GM21529 (cell line): ENCODE data around the gene NDUFAF3.
A peak's percentile ranks its signal among the peaks of the same experiment; 100 is the strongest.
"Not testable (repeated sequence)": the region's sequence is repeated elsewhere in the genome, so short reads cannot be mapped to it uniquely, and the experiment has no call there.

Source experiments
- ATAC-seq: cut with Tn5 transposase; IDR thresholded peaks from one replicate; pipeline ENCODE4 v1.9.1; 2021; ENCODE audit not compliant: unreplicated experiment

Gene NDUFAF3

DNA sequence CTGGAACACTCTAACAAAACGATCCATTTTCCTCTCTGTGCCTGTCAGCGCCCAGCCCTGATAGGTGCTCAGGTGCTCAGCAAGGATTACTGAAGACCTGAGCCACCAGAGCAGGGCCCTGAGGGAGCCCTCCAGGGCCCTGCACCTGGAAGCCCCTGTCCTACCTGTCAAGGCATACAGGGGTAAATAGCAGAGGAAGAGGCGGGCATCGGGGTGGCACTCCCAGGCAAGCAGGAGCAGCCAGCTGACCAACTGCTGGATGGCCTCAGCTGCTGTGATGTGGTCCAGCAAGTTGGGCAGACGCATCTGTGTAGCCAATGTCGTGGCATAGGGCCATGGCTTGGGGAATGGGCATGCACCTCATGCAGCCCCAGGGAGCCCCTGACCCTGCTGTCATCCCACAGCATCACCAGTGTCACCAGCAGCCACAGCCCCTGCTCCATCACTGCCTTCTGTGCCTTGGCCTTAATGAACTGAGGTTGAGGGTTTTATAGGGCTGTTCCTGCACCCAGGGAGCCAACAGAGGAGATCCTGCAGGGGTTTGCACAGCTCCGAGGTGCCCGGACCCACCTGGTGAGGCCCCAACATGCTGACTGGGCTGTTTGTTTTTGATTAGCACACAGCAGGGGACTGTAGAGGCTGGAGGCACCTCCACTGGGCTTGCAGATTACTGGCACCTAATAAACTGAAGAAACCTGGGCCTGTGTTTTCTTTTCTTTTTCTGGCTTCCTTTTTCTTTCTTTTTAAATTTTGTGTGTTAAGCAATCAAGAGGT is 22.6 kb upstream of the NDUFAF3 start:
- no peak for ATAC-seq

DNA sequence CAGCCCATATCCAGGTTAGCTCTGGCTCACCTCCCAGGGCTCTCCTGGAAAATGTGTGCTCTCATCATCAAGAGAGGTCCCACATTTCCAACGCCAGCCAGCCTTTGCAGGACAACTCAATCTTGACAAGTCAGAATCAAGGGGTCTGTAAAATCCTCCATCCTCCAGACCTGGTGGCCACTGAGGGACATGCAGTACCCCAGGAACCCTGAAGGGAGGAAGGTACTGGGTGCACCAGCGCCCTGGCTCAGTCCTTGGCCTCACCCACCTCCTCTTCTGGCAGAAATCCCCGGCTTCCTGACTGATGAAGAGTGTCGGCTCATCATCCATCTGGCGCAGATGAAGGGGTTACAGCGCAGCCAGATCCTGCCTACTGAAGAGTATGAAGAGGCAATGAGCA is 20.8 kb upstream of the NDUFAF3 start:
- ATAC-seq: no peak

DNA sequence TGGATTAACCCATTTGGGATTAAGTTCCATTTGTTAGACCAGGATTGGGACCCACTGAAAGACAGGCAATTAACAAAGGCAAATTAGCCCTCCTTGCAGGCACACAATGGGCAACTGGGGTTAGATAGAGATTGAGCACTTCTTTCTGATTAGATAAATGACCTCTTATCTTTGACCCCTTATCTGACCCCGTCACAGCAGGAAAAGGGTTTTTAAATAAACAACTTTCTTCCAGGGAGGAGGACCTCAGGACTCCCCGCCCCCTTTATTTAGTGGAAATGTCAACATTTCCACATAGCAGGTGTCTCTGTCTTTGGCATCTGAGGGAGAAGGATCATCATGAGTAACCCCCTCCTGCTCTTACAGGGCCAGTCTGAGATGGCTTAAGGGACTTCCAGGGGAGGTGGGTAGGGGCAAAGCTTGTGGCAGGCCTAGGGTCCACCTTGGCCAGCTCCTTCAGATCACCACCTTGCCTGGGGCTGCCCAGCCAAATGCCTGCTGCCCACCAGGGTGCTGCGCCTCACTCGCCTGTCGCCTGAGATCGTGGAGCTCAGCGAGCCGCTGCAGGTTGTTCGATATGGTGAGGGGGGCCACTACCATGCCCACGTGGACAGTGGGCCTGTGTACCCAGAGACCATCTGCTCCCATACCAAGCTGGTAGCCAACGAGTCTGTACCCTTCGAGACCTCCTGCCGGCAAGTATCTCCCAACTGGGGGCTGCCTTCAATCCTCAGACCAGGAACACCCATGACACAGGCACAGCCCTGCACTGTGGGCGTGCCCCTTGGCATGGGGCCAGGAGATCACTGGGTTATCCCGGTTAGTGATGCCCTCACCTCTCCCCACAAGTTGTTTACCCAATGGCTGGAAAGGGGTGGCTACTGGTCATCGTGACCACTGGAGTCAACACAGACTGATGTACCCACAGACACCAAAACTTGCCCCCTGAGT is 17.3 kb upstream of the NDUFAF3 start:
- ATAC-seq: no peak

DNA sequence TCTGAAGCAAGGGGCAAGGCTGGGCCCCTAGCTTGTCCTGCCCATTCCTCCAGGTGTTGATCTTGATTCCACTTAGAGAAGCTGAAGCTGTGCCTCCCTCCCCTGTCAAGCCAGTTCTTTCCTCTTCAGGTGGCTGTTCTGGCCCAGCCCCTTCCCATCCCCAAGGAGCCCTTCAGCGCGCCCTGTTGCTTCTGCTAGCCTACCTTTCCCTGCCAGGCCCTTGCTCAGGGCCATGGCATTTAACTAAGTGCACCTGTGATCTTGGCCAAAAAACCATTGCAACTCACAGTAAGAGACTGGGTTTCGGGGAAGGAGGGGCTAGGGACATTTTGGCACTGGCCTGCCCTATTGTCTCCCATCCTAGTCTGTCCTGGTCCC is 16.6 kb upstream of the NDUFAF3 start:
- no peak for ATAC-seq

DNA sequence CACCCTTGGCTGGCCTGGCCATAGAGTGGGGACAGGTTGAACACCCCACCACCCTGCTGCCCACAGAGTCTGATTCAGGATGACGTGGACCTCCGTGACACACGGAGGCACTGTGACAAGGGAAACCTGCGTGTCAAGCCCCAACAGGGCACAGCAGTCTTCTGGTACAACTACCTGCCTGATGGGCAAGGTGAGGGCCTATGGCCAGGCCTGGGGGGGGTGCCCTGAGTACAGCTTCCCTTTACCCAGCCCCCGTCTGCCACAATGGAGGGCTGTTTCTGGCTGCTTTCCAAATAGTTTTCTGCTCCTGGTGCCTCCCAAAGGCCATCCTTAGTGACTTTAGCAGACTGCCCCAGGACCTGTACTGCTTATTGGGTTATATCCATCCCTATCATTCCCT is 15.9 kb upstream of the NDUFAF3 start:
- ATAC-seq: no peak

DNA sequence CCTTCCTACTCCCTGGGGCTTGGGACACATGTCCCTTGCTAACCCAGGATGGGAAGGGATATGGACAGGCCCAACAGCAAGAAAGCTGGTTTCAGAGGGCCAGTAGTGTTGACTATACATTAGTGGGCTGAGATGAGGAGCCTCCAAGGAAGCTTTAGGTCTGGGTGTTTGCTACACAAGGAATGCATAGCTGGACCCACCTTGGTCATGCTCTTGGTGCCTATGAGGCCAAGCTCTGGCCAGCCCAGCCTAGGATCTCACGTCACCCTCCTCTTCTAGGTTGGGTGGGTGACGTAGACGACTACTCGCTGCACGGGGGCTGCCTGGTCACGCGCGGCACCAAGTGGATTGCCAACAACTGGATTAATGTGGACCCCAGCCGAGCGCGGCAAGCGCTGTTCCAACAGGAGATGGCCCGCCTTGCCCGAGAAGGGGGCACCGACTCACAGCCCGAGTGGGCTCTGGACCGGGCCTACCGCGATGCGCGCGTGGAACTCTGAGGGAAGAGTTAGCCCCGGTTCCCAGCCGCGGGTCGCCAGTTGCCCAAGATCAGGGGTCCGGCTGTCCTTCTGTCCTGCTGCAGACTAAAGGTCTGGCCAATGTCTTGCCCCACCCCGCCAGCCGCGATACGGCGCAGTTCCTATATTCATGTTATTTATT is 15.4 kb upstream of the NDUFAF3 start:
- no peak for ATAC-seq

DNA sequence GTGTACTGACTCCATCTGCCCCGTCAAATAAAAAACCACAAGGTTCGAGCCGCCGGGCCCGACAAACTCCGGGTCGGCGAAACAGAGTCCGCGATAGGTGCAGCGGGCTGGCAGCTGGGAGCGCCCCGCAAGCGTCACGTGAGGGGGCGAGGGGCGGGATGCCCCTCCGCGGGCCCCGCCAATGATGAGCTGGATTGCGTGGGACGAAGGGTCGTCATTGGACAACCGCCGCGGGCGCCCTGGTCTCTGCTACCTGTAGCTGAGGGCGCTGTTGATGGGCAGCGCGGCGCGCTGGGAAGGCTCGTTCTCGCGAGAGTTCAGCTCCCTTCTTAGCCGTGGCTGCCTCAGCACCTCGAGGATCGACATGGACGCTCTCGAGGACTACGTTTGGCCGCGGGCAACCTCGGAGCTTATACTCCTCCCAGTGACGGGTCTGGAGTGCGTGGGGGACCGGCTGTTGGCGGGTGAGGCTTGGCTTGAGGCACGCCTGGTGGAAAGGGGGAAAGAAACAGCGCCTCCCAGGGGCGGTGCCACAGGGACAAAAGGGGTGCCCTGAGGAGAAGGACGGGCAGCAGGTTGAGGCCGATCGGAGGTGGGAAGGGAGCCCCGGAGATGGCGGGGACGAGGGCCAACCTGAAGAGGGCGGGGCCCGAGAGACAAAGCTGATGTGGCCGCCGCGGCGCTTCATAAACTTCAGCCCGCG is 14.7 kb upstream of the NDUFAF3 start, which contains the start of gene WDR6:
Gene WDR6, plus strand, starts transcription at position 324 of the 703 bp plus-strand sequence. Its CDS starts 41 bp downstream, at position 365.
- peak; percentile 81 for ATAC-seq

DNA sequence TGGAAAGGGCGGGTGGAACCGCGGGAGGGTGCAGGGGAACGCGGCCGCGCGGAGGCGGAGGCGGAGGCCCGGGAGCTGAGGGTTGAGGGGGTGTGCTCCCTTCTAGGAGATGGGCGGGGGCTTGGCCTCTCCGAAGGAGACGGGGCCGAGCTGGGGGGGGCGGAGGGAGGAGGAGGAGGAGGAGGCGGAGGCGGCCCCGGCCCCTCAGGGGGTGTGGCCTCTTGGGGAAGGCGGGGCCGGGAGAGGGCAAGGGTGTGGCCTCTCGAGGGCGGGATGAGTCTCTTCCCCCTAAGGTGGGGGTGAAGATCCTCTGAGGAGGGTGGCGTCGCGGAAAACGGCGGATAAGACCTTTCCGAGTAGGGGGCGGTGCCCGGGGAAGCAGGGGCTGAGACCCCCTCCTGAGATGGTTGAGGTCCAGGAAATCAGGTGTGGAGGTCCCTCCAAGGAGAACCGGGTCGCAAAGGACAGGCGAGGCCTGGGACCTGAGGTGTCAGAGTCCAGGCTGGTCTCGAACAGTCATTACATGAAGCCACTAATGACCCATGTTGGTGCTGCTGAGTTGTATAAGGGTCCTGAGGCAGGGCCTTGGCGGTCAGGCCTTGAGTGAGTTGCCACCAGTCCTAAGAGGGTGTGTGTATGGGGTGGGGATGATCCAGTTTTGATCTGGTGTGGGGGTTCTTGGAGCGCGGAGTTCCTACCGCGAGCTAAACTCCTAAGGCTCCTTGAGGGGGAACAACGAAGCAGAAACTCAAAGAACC is 14.0 kb upstream of the NDUFAF3 start:
- ATAC-seq: peak; percentile 46

DNA sequence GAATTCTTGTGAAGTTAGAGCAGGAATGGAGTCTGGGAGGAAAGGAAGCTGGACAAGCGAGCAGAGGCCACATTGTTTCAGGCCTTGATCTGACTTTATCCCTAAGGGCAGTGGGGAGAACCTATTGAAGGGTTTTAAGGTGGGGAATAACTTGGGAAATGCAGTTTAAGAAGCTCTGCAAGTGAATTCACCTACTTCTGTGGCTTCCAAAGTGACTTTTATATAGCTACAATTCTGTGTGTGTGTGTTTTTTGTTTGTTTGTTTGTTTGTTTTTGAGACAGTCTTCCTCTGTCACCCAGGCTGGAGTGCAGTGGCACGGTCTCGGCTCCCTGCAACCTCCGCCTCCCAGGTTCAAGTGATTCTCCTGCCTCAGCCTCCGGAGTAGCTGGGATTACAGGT is 13.3 kb upstream of the NDUFAF3 start:
- ATAC-seq: not testable (repeated sequence)

DNA sequence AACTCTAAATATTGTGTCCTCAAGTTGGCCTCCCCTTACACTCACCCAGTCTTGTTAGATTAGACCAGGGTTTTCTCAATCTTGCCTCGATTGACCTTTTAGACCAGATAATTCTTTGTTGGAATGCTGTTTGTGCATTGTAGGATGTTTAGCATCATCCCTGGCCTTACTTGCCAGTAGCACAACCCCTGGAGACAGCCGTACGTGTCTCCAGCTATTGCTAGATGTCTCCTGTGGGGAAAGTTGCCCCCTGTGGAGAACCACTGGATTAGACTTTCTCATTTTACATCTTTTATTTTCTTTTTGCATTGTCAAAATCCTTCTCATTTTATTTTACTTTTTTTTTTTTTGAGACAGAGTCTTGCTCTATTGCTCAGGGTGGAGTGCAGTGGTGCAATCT is 12.5 kb upstream of the NDUFAF3 start:
- ATAC-seq: no peak

DNA sequence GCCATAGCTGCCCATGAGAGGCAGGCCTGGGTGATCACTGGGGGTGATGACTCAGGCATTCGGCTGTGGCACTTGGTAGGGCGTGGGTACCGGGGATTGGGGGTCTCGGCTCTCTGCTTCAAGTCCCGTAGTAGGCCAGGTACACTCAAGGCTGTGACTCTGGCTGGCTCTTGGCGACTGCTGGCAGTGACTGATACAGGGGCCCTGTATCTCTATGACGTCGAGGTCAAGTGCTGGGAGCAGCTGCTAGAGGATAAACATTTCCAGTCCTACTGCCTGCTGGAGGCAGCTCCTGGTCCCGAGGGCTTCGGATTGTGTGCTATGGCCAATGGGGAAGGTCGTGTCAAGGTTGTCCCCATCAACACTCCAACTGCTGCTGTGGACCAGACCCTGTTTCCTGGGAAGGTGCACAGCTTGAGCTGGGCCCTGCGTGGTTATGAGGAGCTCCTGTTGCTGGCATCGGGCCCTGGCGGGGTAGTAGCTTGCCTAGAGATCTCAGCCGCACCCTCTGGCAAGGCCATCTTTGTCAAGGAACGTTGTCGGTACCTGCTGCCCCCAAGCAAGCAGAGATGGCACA is 9.4 kb upstream of the NDUFAF3 start:
- no peak for ATAC-seq

DNA sequence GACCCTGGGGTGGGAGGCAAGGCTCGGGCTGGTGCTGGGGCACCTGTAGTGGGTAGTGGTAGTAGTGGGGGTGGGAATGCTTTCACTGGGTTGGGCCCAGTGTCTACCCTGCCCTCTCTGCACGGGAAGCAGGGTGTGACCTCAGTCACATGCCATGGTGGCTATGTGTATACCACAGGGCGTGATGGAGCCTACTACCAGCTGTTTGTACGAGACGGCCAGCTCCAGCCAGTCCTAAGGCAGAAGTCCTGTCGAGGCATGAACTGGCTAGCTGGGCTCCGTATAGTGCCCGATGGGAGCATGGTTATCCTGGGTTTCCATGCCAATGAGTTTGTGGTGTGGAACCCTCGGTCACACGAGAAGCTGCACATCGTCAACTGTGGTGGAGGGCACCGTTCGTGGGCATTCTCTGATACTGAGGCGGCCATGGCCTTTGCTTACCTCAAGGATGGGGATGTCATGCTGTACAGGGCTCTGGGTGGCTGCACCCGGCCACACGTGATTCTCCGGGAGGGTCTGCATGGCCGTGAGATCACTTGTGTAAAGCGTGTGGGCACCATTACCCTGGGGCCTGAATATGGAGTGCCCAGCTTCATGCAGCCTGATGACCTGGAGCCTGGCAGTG is 8.7 kb upstream of the NDUFAF3 start:
- ATAC-seq: no peak

DNA sequence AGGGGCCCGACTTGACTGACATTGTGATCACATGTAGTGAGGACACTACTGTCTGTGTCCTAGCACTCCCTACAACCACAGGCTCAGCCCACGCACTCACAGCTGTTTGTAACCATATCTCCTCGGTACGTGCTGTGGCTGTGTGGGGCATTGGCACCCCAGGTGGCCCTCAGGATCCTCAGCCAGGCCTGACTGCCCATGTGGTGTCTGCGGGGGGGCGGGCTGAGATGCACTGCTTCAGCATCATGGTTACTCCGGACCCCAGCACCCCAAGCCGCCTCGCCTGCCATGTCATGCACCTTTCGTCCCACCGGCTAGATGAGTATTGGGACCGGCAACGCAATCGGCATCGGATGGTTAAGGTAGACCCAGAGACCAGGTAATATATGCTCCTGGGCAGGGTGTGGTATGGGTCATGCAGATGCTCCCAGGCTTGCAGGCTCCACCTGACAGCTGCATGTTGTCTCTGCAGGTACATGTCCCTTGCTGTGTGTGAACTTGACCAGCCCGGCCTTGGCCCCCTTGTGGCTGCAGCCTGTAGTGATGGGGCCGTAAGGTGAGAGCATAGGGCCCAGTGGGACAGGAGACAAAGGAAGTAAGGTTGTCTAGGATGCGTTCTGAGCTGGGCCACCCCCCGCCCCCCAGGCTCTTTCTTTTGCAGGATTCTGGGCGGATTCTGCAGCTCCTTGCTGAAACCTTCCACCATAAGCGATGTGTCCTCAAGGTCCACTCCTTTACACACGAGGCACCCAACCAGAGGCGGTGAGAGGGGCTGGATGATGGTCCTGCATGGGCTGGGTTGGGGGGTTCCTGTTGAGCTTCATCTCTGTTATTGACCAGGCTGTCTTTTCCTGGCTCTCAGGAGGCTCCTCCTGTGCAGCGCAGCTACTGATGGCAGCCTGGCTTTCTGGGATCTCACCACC is 7.9 kb upstream of the NDUFAF3 start:
- no peak for ATAC-seq

DNA sequence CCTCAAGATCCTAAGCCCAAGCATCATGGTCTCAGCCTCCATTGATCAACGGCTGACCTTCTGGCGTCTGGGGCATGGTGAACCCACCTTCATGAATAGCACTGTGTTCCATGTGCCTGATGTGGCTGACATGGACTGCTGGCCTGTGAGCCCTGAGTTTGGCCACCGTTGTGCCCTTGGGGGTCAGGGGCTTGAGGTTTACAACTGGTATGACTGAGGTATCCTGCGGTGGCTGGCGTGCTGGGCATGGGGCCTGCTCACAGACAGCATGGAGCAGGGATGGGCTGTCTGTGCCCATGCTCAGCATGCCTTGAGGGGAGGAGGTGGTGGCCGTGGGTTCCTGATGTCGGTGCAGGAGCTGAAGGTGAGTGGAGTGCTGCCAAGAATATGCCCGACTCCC is 6.8 kb upstream of the NDUFAF3 start:
- no peak for ATAC-seq

DNA sequence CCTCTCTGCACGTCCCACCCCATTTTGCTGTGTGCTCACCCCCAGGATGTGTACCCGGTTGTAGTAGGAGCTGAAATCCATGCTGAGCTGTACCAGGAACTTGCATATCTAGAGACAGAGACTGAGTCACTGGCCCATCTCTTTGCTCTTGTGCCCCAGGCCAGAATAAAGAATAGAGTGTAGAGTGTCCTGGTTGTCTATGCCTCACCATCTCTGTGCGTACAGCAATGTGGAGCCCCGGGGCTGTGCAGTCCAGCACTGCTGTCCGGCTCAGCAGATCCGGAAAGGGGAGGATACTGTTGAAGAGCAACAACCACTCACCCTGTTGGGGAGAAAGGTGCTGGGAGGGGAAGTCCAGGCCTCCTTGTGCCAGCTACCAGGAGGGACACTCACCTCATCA is 6.2 kb upstream of the NDUFAF3 start:
- no peak for ATAC-seq

DNA sequence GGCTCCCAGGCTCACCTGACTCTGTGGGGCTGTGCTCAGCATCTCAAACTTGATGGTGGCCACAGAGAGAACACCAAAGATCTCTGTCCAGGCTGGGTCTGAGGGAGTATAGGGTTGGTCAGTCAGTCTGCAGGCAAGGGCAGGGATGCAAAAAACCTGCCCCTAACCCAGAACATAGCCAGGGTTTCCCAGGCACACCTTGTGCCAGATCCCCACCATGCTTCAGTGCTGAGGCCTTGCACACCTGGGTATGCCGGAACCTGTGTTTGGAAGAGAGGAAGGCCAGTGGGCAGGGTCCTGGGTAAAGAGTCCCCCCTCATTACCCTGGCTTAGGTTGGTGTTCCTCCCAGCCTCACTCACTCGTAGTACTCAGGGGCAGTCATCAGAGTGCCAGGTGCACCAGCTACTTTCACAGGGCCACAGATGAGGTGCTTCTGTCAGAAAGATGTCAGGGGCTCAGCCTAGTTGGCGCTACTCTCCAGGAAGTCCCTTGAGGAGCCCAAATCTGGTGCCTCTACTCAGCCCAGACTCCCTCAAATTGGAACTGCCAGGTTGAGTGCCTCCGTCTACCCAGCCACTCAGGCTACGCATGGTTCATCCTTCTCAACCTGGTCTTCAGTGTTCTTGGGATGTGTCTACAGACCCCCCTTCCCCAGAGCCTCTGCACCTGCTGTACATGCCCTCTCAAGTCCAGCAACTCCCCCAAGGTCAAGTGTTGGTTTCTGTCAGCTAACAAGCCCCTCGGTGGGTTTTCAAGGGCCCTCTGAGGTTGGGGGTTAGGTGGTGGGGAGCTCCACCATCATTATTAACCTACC is 5.3 kb upstream of the NDUFAF3 start:
- ATAC-seq: no peak

DNA sequence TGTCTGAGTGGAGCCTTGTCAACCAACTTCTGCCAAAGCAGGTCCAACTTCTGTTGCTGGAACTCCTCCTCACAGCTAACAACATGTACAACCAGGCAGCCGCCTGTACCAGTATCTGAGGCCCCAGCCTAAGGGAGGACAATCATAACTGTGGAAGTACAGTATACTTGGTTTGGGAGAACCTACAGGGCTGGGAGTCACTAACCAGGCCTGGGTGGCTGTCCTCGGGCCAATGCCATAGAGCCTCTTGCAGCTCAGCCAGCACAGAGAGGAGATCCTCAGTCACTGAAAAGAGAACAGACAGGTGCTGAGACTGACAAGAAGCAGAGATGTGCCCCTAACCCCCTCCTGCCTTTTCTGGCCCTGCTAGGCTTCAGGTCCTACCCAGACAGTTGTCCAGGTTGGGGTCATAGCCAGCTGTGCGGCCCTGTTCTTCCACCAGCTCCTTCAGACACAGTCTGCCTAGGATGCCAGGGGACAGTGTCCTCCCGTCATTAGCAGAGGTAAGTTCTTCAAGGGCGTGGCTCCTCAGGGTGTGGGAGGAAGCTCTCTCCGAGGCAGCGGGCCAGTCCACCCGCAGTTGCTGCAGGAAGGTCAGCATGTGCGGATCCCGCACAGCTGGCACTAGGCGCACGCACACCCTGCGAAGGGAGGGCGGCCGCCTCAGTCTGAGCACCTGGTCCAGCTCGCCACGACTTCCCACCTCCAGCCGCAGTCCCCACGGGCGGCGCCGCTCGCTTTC is 4.5 kb upstream of the NDUFAF3 start:
- ATAC-seq: no peak
